GM18870 (cell line): ENCODE data around the gene TIMP1.

Experiments
- ATAC-seq: cut with Tn5 transposase; IDR thresholded peaks from one replicate; pipeline ENCODE4 v1.9.1; 2021; ENCODE audit warnings: moderate library complexity; ENCODE audit not compliant: unreplicated experiment

The TIMP1 gene

GRCh38 chrX:47573341-47574075, 8.7 kb upstream of the TIMP1 start:
- no peak for ATAC-seq

- ATAC-seq: no peak
Measured at GRCh38 chrX:47574076-47574546, 8.1 kb upstream of the TIMP1 start.

GRCh38 chrX:47574547-47575301, 7.5 kb upstream of the TIMP1 start:
- ATAC-seq: no peak

- no peak for ATAC-seq
Measured at GRCh38 chrX:47576021-47576898, 6.0 kb upstream of the TIMP1 start.

DNA sequence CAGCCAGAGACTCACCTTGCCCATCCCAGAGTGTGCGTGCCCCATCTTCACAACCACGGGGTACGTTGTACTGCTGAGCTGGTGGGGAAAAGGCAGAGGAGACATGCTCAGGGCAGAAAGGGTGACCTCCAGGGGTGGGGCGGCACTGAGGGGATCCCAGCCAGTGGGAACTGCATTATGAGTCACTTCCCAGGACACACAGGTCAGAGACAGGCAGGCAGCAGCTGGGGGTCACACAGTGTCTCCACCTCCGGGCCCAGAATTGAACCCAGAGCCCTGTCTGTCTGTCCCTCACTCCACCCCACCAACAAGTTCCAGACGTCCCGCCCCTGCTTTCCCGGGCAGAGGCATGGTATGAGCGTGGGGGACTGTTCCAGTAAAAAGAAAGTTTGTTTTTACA, 4.8 kb upstream of the TIMP1 start:
- no peak for ATAC-seq

- ATAC-seq: no peak
Measured at GRCh38 chrX:47577901-47578300, 4.3 kb upstream of the TIMP1 start.

GRCh38 chrX:47578692-47579091, 3.5 kb upstream of the TIMP1 start:
- no peak for ATAC-seq

DNA sequence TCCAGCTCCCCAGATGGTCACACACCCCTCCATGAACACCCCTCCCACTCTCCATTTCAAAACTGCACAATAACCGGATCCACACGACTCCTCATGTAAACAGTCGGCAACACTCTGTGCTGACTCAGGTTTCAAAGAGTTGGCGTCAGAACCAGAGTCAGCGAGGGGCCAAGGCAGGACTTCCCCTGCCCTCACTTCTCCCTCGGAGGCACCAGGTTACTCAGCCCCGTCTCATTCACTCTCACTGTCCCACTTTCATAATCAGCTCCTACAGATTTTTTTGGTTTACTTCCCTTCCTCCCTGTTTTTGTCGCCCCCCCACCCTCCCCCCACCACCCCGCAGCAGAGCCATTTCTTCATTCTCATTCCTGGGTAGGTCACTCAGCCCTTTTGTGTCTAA, 2.7 kb upstream of the TIMP1 start:
- no peak for ATAC-seq

- ATAC-seq: no peak
Measured at GRCh38 chrX:47583240-47583861, 1.1 kb downstream of the TIMP1 start.

DNA sequence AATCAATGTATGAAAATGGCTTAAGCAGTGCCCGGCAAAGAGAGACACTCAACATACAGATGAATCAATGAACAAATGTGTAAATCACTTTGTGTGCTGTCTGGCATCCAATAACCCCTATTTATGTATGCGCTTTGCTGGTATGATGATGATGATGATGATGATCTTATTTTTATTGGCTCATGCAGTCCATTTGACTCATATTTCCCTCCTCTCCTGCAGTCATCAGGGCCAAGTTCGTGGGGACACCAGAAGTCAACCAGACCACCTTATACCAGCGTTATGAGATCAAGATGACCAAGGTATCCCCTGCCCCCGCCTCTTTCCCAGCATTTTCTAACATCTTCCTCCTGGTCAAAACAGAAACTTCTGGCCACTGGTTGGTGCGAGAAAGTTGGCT, 2.5 kb downstream of the TIMP1 start:
- ATAC-seq: no peak

- ATAC-seq: no peak
Measured at GRCh38 chrX:47585273-47585672, 3.0 kb downstream of the TIMP1 start.

DNA sequence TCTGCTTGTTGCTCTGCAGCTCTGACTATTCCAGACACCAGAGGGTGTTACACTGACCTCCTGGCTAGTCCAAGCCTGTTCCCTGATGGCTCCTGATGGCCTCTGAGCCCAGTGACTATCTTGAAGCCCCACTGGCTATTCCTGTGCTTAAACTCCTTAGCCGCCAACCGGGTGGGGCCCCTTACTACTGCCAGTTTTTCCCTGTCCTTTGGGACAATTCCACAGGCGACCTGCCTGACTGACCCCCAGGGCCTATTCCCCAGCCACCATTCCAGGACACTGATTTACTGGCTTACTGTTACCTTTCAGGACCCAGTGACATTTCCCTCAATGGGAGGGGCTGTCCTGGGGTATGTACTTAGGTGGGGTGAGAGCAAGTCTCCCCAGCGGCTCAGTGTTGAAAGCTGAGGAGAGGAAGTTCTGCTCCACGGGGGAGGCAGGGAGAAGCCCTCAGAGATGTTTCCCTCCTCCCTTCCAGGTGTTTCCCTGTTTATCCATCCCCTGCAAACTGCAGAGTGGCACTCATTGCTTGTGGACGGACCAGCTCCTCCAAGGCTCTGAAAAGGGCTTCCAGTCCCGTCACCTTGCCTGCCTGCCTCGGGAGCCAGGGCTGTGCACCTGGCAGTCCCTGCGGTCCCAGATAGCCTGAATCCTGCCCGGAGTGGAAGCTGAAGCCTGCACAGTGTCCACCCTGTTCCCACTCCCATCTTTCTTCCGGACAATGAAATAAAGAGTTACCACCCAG, 4.0 kb downstream of the TIMP1 start:
- ATAC-seq: no peak

DNA sequence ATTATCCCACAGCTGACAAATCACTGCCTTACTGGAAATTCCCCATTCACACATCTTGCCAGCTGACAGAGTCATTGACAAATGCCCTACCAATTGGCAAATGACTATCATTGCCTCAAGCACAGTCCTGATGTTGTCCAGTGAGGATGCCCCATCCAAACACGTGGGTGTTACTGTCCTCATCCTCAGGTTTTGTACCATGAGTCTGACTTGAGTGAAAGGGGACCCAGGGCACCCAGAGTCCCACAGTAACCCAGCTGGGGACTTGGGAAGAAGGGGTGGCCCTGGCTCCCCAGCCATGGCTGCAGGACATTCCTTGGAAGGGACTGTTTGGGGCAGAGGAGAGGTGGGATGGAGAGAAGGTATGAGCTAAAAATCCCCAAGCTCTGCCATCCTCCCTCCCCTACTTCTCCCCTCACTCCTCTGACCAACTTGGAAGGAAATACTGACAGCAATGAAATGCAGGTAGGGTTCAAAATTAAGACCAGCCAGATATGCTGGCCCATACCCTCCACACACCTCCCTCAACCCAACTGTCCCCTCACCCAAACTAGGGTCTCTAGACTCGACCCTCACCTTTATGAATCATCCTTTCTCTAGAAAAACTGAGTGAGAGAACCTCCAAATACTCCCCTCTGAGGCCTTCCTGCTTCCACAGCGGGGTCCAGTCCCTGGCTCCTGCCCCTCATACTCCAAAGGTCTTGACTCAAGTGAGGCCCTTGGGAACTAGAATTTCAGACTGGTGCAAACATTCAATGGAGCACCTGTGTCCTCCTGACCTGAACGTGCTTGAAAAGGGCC, 5.1 kb downstream of the TIMP1 start:
- no peak for ATAC-seq

- no peak for ATAC-seq
Measured at GRCh38 chrX:47587906-47588735, 5.9 kb downstream of the TIMP1 start.

DNA sequence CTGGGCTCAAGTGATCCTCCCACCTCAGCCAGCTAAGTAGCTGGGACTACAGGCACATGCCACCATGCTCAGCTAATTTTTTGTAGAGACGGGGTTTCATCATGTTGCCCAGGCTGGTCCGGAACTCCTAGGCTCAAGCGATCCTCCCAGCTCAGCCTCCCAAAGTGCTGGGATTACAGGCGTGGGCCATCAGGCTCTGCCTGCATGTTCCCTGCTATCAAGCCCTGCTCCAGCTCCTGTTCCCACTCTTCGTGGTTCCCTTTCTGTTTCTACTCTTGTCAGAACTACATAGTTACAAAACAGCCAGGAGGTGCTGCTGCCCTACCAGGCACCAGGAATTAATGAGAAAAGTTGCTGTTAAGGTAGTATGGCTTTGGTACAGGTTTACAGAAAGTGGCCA, 8.7 kb downstream of the TIMP1 start:
- no peak for ATAC-seq

DNA sequence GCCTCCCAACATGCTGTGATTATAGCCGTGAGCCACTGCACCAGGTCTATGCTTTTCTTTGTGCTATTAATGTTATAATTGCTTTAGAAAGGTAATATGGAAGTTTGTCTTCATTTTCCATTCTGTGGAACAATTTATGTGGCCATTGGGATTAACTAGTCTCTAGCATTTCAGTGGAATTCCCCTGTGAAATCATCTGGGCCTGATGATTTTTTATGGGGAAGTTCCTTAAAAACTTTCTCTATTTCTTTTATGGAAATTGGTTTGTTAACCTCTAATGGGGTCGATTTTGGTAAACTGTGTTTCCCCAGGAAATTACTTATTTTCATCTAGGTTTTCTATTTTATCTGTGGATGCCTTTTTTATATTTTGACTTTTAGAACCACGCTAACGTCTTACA, 11.3 kb downstream of the TIMP1 start:
- no peak for ATAC-seq

DNA sequence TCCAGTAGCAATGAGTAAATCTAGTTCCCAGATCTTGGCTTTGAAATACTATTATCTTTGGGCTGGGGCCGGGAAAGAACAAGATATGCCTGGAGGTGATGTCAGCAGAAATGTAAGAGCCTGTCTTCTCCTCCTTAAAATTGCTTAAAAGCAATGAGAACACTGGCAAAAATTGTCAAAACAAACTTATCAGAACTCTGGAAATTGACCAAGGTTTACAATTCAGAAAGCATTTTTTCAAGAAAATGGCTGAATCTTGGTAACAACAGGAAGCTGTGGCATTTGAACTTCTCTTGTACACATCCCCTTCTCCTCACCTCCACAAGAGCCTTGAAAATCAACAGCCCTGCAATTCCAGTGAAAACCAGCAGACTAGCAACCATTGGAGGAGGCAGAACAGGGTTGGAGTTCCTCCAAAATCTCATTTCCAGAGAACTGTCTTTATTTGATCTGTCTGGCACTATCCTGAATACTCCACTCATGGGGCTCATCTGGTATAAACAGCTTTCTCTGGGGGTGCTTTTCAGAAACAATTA, 13.5 kb downstream of the TIMP1 start:
- no peak for ATAC-seq

DNA sequence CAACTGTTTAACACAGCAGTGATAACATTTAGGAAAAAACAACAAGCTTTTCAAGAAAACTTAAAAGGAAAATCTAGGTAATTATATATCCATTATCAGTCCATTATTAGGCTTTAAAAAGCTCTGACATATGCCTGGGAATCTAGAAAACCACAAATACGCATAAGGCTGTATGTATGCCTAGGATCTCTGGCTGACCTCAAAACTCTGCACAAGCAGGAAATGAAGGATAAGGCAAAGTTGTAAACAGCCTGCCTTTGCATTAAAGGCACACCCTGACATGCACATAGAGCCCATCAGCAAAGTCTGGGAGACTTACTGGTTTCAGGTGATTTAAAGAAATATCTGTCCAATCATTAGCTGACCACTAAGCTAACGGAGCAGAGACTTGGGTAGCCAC, 14.0 kb downstream of the TIMP1 start:
- no peak for ATAC-seq
